Stomach (tissue), 9 donors: ENCODE results near the gene CAMK2N1. TPM values are rescaled to one million over a fixed set of nuclear protein-coding genes. Genes with fewer than 3 reads are reported as not detected.

Source experiments
- DNase-seq, 2 donors: peaks; one replicate each; pipeline versions ENCODE4 v3.0.0 to v3.0.0-alpha.2; 2013 to 2019
- H3K27ac ChIP-seq, 5 donors: fragments of 200-600 bp in 4 of 5; sonication (generic) in 4 of 5; one replicate each; pipeline ENCODE4 v1.5.1; 2013 to 2019; ENCODE audit warnings: mild to moderate bottlenecking in 1 of 5, moderate library complexity in 1 of 5
- H3K27me3 ChIP-seq, 3 donors: fragments of 200-600 bp; sonication (generic); one replicate each; pipeline ENCODE4 v1.5.1; 2017 to 2019; ENCODE audit warnings: mixed run types in 1 of 3
- H3K36me3 ChIP-seq, 4 donors: fragments of 200-600 bp; sonication (generic); 1 replicate in 3 of 4; 2 replicates in 1 of 4; pipeline ENCODE4 v1.5.1; 2016 to 2019
- H3K4me1 ChIP-seq, 4 donors: fragments of 200-600 bp; sonication (generic); one replicate each; pipeline ENCODE4 v1.5.1; 2016 to 2019
- H3K4me3 ChIP-seq, 4 donors: fragments of 200-600 bp; sonication (generic) in 3 of 4; one replicate each; pipeline ENCODE4 v1.5.1; 2016 to 2019; ENCODE audit warnings: mild to moderate bottlenecking in 1 of 4
- H3K9me3 ChIP-seq, 4 donors: fragments of 200-600 bp; sonication (generic); one replicate each; pipeline ENCODE4 v1.5.1; 2016 to 2019
- EP300 ChIP-seq: sonication (generic); formaldehyde crosslinking; IDR thresholded peaks from one replicate; pipeline ENCODE4 v1.6.1; 2017; ENCODE audit warnings: antibody characterized with exemption
- POLR2A ChIP-seq, 4 donors: fragments of 450-650 bp; IDR thresholded peaks; one replicate each; pipeline ENCODE4 v1.6.1; 2016; ENCODE audit warnings: antibody characterized with exemption in 4 of 4, control low read depth in 2 of 4, mild to moderate bottlenecking in 1 of 4, moderate library complexity in 1 of 4
- POLR2AphosphoS5 ChIP-seq, 3 donors: sonication (generic); formaldehyde crosslinking; IDR thresholded peaks; one replicate each; pipeline ENCODE4 v1.6.1; 2016; ENCODE audit warnings: antibody characterized with exemption in 3 of 3
- WGBS, 5 donors: extraction: QIAGEN DNeasy Blood & Tissue Kit in 3 of 5; methylation state at CpG; one replicate each; pipeline versions ENCODE4 v1.1.5 to v1.1.7; 2013 to 2018; 5-methylcytosine and 5-hydroxymethylcytosine counted together
- intact Hi-C: fragments of 100-400 bp; cut with DNase I; formaldehyde crosslinking; loops from one replicate; pipeline ENCODE4 v1.15.1; 2023; ENCODE audit warnings: low total_unique reads
- polyA plus RNA-seq, 3 donors: library from polyadenylated mRNA; stranded (reverse); fragments of 200-250 nt; gene quantifications; one replicate each; pipeline ENCODE4 v1.2.3, GENCODE V29; 2013
- total RNA-seq, 5 donors: library from RNA; depleted of rRNA; stranded (reverse); fragments of >200 nt; gene quantifications; one replicate each; pipeline versions ENCODE4 v1.1.0 to v1.2.3, GENCODE V29; 2014 to 2016
- TF ChIP-seq, protein P1 (sequence below), 7 experiments: fragments of 450-650 bp in 4 of 7; fragments of 200-600 bp in 3 of 7; sonication (generic) in 3 of 7; IDR thresholded peaks; one replicate each; pipeline ENCODE4 v1.5.1; 2016 to 2019; ENCODE audit warnings: antibody characterized with exemption in 7 of 7, control low read depth in 2 of 7, mild to moderate bottlenecking in 1 of 7
- donor health status: healthy with polysubstance abuse.
- donor health status: Bipolar disorder and iron deficiency.
- donor health status: healthy.

Gene CAMK2N1
- total and polyA plus RNA-seq, 8 donors = 8.2 to 195 (median 12.9) TPM

DNA sequence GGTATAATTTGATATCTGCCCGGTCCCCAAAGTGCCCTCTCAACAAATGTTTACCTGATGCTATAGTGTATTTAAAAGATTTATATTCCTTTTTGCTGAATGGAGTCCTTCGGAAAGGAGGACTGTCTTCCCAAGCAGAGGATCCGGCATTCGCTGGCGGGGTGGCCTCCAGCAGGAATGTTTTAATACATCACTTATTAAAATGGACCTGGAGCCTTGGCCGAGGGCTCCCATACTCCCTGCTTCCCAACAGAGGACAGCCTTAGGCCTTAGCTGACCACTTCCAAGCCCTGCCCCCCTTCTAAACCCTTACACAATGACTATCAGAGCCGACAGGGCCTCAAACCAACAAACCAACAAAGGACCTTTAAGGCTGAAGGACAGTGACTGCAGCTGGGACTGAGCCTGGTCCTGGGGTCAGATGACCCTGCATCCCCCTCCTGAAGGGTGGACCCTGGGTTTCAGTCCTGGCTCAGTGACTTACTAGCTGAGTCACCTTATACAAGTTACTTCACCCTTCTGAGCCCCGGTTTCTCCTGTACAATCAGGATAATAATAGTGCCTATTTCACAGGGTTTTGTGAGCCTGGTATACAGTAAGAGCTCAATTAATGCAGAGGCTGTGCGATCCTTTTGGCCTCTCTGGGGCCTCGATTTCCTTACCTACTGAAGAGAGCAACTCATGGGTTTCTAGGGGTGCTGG is 5.6 kb downstream of the CAMK2N1 start:
- H3K36me3 ChIP-seq = no peaks in the 10 kb centered on the region
- intact Hi-C loops = no loop called here
- peak overlapping the region in 2 of 5 donors; percentile 4 to 33 for H3K27ac ChIP-seq
- TF ChIP-seq POLR2A (IDR thresholded peaks at IDR 0.05) = no peak
- no peak for TF ChIP-seq POLR2AphosphoS5 (IDR thresholded peaks at IDR 0.05)
- TF ChIP-seq, protein P1, sequence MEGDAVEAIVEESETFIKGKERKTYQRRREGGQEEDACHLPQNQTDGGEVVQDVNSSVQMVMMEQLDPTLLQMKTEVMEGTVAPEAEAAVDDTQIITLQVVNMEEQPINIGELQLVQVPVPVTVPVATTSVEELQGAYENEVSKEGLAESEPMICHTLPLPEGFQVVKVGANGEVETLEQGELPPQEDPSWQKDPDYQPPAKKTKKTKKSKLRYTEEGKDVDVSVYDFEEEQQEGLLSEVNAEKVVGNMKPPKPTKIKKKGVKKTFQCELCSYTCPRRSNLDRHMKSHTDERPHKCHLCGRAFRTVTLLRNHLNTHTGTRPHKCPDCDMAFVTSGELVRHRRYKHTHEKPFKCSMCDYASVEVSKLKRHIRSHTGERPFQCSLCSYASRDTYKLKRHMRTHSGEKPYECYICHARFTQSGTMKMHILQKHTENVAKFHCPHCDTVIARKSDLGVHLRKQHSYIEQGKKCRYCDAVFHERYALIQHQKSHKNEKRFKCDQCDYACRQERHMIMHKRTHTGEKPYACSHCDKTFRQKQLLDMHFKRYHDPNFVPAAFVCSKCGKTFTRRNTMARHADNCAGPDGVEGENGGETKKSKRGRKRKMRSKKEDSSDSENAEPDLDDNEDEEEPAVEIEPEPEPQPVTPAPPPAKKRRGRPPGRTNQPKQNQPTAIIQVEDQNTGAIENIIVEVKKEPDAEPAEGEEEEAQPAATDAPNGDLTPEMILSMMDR (IDR thresholded peaks at IDR 0.05) = no peak
- TF ChIP-seq EP300 = no peak
- DNase-seq = peak in 1 of 2 donors; percentile 65
- H3K27me3 ChIP-seq = peaks cover 0 to 68% (median 31%) of the 10 kb centered on the region in 3 donors
- WGBS, 5 donors = 35 to 66% (median 51%) methylated on average over 9 to 10 of the region's 10 CpGs
- H3K4me1 ChIP-seq = peaks cover 33 to 77% (median 49%) of the 10 kb centered on the region in 4 donors
- H3K4me3 ChIP-seq = no peak overlapping the region
- H3K9me3 ChIP-seq = no peaks in the 10 kb centered on the region

DNA sequence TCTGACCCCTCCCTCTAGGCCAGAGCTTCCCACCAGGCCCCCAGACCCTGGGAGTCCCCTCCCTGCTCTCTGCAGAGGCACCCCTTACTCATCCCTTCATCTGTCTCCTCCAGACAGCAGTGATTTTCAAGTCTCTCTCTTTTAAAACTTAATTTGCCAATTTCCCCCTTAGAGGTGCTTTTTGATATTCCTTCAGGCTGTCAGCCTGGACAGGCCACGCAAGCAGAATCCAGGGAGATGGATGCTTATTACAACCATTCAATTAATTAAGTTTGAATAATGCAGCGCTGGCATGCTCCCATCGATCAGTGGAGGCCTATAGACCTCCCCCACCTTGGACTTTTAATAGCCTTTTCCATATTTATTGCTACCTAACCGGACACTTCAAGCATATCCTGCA is 6.2 kb downstream of the CAMK2N1 start:
- H3K4me1 ChIP-seq = peaks cover 30 to 74% (median 45%) of the 10 kb centered on the region in 4 donors
- no peak overlapping the region for H3K4me3 ChIP-seq
- TF ChIP-seq POLR2AphosphoS5 (IDR thresholded peaks at IDR 0.05) (no peak), POLR2A (IDR thresholded peaks at IDR 0.05) (no peak), EP300 (no peak)
- TF ChIP-seq, protein P1 (IDR thresholded peaks at IDR 0.05) = no peak

DNA sequence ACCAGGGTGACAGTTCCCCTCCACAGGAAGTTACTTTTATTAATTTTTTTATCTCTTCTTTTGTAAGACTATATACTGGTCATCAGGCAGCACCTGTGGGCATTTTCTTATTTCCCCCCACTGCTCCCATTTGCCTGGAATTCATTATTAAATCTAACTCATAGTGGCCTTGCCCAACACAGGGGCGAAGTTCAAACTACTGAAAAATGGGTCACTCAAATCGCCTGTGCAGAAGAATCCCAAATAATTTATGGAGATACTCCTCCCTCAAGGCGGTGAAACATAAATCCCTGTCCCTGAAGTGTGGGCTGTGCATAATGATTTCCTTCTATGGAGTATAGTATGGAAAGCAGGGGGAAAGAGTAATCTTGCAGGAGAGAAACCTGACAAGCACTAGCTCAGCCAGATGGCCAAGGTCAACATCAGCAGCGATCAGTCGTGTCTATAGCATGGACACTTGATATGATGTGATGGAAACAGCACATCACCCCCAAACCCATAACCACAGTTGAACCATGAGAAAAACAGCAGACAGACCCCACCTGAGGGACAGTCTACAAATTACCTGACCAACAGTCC is 7.9 kb downstream of the CAMK2N1 start:
- 61 to 80% (median 74%) methylated on average over 5 of the region's 5 CpGs for WGBS, 5 donors
- Histone ChIP-seq H3K9me3 (no peaks in the 10 kb centered on the region), H3K4me1 (peaks cover 15 to 61% (median 32%) of the 10 kb centered on the region in 4 donors), H3K27ac (peak overlapping the region in 2 of 5 donors; percentile 32 to 38), H3K4me3 (no peak overlapping the region), H3K27me3 (peaks cover 0 to 68% (median 14%) of the 10 kb centered on the region in 3 donors), H3K36me3 (no peaks in the 10 kb centered on the region)
- intact Hi-C loops = no loop called here
- TF ChIP-seq POLR2A (IDR thresholded peaks at IDR 0.05) = no peak
- TF ChIP-seq EP300 = no peak
- TF ChIP-seq POLR2AphosphoS5 (IDR thresholded peaks at IDR 0.05) = no peak
- TF ChIP-seq, protein P1 (IDR thresholded peaks at IDR 0.05) = no peak
- no peak for DNase-seq

More for the DNA sequence above, 6.2 kb downstream of the CAMK2N1 start:
- H3K9me3 ChIP-seq = no peaks in the 10 kb centered on the region
- intact Hi-C loops = no loop called here
- H3K36me3 ChIP-seq = no peaks in the 10 kb centered on the region
- no peak overlapping the region for H3K27ac ChIP-seq
- peaks cover 0 to 69% (median 28%) of the 10 kb centered on the region in 3 donors for H3K27me3 ChIP-seq
- 60 to 79% (median 78%) methylated on average over 4 of the region's 4 CpGs for WGBS, 5 donors
- DNase-seq = no peak

GRCh38 chr1:20477348-20478056 is 8.5 kb downstream of the CAMK2N1 start:
- H3K27ac ChIP-seq = peak overlapping the region in 2 of 5 donors; percentile 38 to 64
- H3K36me3 ChIP-seq = no peaks in the 10 kb centered on the region
- peaks cover 15 to 64% (median 30%) of the 10 kb centered on the region in 4 donors for H3K4me1 ChIP-seq
- TF ChIP-seq, protein P1 (IDR thresholded peaks at IDR 0.05) = no peak
- TF ChIP-seq POLR2AphosphoS5 (IDR thresholded peaks at IDR 0.05) (no peak), POLR2A (IDR thresholded peaks at IDR 0.05) (no peak), EP300 (no peak)
- DNase-seq = peak in 1 of 2 donors; percentile 77
- intact Hi-C loops = no loop called here
- no peak overlapping the region for H3K4me3 ChIP-seq
- WGBS, 5 donors = 47 to 61% (median 53%) methylated on average over 7 to 10 of the region's 10 CpGs
- H3K27me3 ChIP-seq = peaks cover 0 to 68% (median 14%) of the 10 kb centered on the region in 3 donors
- H3K9me3 ChIP-seq = no peaks in the 10 kb centered on the region
